Tibial nerve (tissue), 4 donors: Measurements from ENCODE around the gene PRDM7. TPM values are rescaled to one million over a fixed set of nuclear protein-coding genes. Genes with fewer than 3 reads are reported as not detected.

Experiments
- DNase-seq, 2 donors: peaks; one replicate each; pipeline ENCODE4 v3.0.0-alpha.2; 2019; ENCODE audit warnings: low spot score in 2 of 2
- H3K27ac ChIP-seq, 4 donors: fragments of 200-600 bp; sonication (generic) in 3 of 4; one replicate each; pipeline ENCODE4 v1.5.1; 2017 to 2019; ENCODE audit warnings: mild to moderate bottlenecking in 1 of 4
- H3K27me3 ChIP-seq, 2 donors: fragments of 200-600 bp; sonication (generic) in 1 of 2; one replicate each; pipeline versions ENCODE4 v1.5.1 to v1.6.0; 2017 to 2019
- H3K36me3 ChIP-seq, 3 donors: fragments of 200-600 bp; sonication (generic); one replicate each; pipeline ENCODE4 v1.5.1; 2018 to 2019
- H3K4me1 ChIP-seq, 4 donors: fragments of 200-600 bp; sonication (generic) in 3 of 4; one replicate each; pipeline ENCODE4 v1.5.1; 2017 to 2019
- H3K4me3 ChIP-seq, 4 donors: fragments of 200-600 bp; sonication (generic) in 3 of 4; one replicate each; pipeline ENCODE4 v1.5.1; 2017 to 2019; ENCODE audit warnings: mild to moderate bottlenecking in 1 of 4, moderate library complexity in 1 of 4
- H3K9me3 ChIP-seq, 4 donors: fragments of 200-600 bp; sonication (generic) in 3 of 4; one replicate each; pipeline ENCODE4 v1.5.1; 2017 to 2019
- EP300 ChIP-seq, 2 donors: sonication (generic); formaldehyde crosslinking; IDR thresholded peaks; one replicate each; pipeline ENCODE4 v1.6.1; 2017; ENCODE audit warnings: antibody characterized with exemption in 2 of 2, mild to moderate bottlenecking in 1 of 2
- POLR2A ChIP-seq, 2 donors: fragments of 450-650 bp; IDR thresholded peaks; one replicate each; pipeline ENCODE4 v1.6.1; 2017; ENCODE audit warnings: antibody characterized with exemption in 2 of 2, mild to moderate bottlenecking in 2 of 2, moderate library complexity in 2 of 2
- WGBS, 2 donors: methylation state at CpG; one replicate each; pipeline ENCODE4 v1.1.5; 2018; 5-methylcytosine and 5-hydroxymethylcytosine counted together
- total RNA-seq, 4 donors: library from RNA; depleted of rRNA; stranded (reverse); fragments of >200 nt; gene quantifications; one replicate each; pipeline ENCODE4 v1.1.0, GENCODE V29; 2016
- TF ChIP-seq, protein P1 (sequence below), 5 experiments: fragments of 200-600 bp in 3 of 5; fragments of 450-650 bp in 2 of 5; sonication (generic) in 3 of 5; IDR thresholded peaks; one replicate each; pipeline ENCODE4 v1.5.1; 2016 to 2019; ENCODE audit warnings: antibody characterized with exemption in 5 of 5, mild to moderate bottlenecking in 3 of 5, moderate library complexity in 2 of 5

Gene PRDM7
- total RNA-seq, 4 donors from 2014 or later = not detected

DNA sequence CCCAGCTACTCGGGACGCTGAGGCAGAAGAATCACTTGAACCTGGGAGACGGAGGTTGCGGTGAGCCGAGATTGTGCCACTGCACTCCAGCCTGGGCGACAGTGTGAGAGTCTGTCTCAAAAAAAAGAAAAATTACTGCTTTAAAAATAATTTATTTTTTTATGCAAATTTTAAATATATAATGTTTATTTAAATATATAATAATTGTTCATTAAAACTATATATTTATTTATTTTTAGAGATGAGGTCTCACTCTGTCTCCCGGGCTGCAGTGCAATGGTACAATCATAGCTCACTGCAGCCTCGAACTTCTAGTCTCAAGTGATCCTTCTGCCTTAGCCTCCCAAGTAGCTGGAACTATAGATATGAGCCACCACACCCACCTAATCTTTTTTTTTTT is 42.6 kb downstream of the PRDM7 start:
- H3K4me3 ChIP-seq = no peak overlapping the region
- no peaks in the 10 kb centered on the region for H3K4me1 ChIP-seq
- no peak for DNase-seq
- H3K9me3 ChIP-seq = no peaks in the 10 kb centered on the region
- H3K36me3 ChIP-seq = peaks cover 0 to 47% (median 0%) of the 10 kb centered on the region in 3 donors
- no peaks in the 10 kb centered on the region for H3K27me3 ChIP-seq
- TF ChIP-seq EP300 (IDR thresholded peaks at IDR 0.05) = no peak
- TF ChIP-seq, protein P1, sequence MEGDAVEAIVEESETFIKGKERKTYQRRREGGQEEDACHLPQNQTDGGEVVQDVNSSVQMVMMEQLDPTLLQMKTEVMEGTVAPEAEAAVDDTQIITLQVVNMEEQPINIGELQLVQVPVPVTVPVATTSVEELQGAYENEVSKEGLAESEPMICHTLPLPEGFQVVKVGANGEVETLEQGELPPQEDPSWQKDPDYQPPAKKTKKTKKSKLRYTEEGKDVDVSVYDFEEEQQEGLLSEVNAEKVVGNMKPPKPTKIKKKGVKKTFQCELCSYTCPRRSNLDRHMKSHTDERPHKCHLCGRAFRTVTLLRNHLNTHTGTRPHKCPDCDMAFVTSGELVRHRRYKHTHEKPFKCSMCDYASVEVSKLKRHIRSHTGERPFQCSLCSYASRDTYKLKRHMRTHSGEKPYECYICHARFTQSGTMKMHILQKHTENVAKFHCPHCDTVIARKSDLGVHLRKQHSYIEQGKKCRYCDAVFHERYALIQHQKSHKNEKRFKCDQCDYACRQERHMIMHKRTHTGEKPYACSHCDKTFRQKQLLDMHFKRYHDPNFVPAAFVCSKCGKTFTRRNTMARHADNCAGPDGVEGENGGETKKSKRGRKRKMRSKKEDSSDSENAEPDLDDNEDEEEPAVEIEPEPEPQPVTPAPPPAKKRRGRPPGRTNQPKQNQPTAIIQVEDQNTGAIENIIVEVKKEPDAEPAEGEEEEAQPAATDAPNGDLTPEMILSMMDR (IDR thresholded peaks at IDR 0.05) = no peak
- no peak for TF ChIP-seq POLR2A (IDR thresholded peaks at IDR 0.05)
- no peak overlapping the region for H3K27ac ChIP-seq
- 85 to 89% methylated on average over 8 of the region's 8 CpGs for WGBS, 2 donors

GRCh38 chr16:90033387-90033786 is 43.7 kb downstream of the PRDM7 start:
- Histone ChIP-seq H3K4me1 (no peaks in the 10 kb centered on the region), H3K9me3 (no peaks in the 10 kb centered on the region), H3K27ac (no peak overlapping the region), H3K4me3 (no peak overlapping the region), H3K27me3 (no peaks in the 10 kb centered on the region), H3K36me3 (peaks cover 0 to 47% (median 0%) of the 10 kb centered on the region in 3 donors)
- DNase-seq = no peak
- WGBS, 2 donors = 66 to 75% methylated on average over 4 of the region's 4 CpGs
- no peak for TF ChIP-seq EP300 (IDR thresholded peaks at IDR 0.05)
- TF ChIP-seq, protein P1 (IDR thresholded peaks at IDR 0.05) = no peak
- TF ChIP-seq POLR2A (IDR thresholded peaks at IDR 0.05) = no peak

- Histone ChIP-seq H3K9me3 (no peaks in the 10 kb centered on the region), H3K4me1 (no peaks in the 10 kb centered on the region), H3K27ac (no peak overlapping the region), H3K36me3 (peaks cover 0 to 45% (median 0%) of the 10 kb centered on the region in 3 donors), H3K4me3 (no peak overlapping the region), H3K27me3 (no peaks in the 10 kb centered on the region)
- no peak for DNase-seq
- TF ChIP-seq EP300 (IDR thresholded peaks at IDR 0.05) = no peak
- TF ChIP-seq POLR2A (IDR thresholded peaks at IDR 0.05) = no peak
- TF ChIP-seq, protein P1 (IDR thresholded peaks at IDR 0.05) = no peak
- 65 to 69% methylated on average over 8 of the region's 8 CpGs for WGBS, 2 donors
Measured at GRCh38 chr16:90032674-90033331, 44.3 kb downstream of the PRDM7 start.

DNA sequence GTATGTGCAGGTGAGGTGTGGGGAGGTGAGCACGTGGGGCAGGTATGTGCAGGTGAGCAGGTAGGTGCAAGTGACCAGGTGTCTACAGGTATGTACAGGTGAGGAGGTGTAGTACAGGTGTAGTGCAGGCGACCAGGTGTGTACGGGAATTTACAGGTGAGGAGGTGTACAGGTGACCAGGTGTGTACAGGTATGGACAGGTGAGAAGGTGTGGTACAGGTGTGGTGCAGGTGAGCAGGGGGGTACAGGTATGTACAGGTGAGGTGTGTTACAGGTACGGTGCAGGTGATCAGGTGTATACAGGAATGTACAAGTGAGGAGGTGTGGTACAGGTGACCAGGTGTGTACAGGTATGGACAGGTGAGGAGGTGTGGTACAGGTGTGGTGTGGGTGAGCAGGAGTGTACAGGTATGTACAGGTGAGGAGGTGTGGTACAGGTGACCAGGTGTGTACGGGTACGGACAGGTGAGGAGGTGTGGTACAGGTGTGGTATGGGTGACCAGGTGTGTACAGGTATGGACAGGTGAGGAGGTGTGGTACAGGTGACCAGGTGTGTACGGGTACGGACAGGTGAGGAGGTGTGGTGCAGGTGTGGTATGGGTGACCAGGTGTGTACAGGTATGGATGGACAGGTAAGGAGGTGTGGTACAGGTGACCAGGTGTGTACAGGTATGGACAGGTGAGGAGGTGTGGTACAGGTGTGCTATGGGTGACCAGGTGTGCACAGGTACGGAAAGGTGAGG is 45.0 kb downstream of the PRDM7 start:
- Histone ChIP-seq H3K27ac (no peak overlapping the region), H3K27me3 (no peaks in the 10 kb centered on the region), H3K4me1 (no peaks in the 10 kb centered on the region), H3K36me3 (peaks cover 0 to 45% (median 0%) of the 10 kb centered on the region in 3 donors), H3K4me3 (no peak overlapping the region), H3K9me3 (no peaks in the 10 kb centered on the region)
- TF ChIP-seq POLR2A (IDR thresholded peaks at IDR 0.05) = no peak
- no peak for TF ChIP-seq EP300 (IDR thresholded peaks at IDR 0.05)
- TF ChIP-seq, protein P1 (IDR thresholded peaks at IDR 0.05) = no peak
- 71 to 76% methylated on average over 9 of the region's 9 CpGs for WGBS, 2 donors
- no peak for DNase-seq
